Endometrium (tissue), 2 donors: ENCODE results near the gene AGRN.
"Not testable (repeated sequence)": the region's sequence is repeated elsewhere in the genome, so short reads cannot be mapped to it uniquely, and the experiment has no call there.

ENCODE experiments used
- FAIRE-seq: peaks from 2 replicates; lab custom pipeline; 2012; peaks lifted over from hg19 to GRCh38; lab: Jason Lieb, UNC
- donor health status: control.
- donor health status: control.

AGRN gene

GRCh38 chr1:1053682-1054081, 33.8 kb downstream of the AGRN start:
- FAIRE-seq: no peak

GRCh38 chr1:1054099-1054700, 34.3 kb downstream of the AGRN start:
- FAIRE-seq: no peak

- FAIRE-seq: no peak
Measured at GRCh38 chr1:1054971-1055370, 35.1 kb downstream of the AGRN start.

GRCh38 chr1:1055841-1056736, 36.2 kb downstream of the AGRN start:
- no peak for FAIRE-seq

- FAIRE-seq: not testable (repeated sequence)
Measured at GRCh38 chr1:1057769-1058087, 37.8 kb downstream of the AGRN start.

GRCh38 chr1:1058088-1058905, 38.4 kb downstream of the AGRN start:
- no peak for FAIRE-seq

GRCh38 chr1:1058921-1059493, 39.1 kb downstream of the AGRN start:
- FAIRE-seq: no peak

GRCh38 chr1:1059494-1060280, 39.8 kb downstream of the AGRN start:
- FAIRE-seq: no peak

DNA sequence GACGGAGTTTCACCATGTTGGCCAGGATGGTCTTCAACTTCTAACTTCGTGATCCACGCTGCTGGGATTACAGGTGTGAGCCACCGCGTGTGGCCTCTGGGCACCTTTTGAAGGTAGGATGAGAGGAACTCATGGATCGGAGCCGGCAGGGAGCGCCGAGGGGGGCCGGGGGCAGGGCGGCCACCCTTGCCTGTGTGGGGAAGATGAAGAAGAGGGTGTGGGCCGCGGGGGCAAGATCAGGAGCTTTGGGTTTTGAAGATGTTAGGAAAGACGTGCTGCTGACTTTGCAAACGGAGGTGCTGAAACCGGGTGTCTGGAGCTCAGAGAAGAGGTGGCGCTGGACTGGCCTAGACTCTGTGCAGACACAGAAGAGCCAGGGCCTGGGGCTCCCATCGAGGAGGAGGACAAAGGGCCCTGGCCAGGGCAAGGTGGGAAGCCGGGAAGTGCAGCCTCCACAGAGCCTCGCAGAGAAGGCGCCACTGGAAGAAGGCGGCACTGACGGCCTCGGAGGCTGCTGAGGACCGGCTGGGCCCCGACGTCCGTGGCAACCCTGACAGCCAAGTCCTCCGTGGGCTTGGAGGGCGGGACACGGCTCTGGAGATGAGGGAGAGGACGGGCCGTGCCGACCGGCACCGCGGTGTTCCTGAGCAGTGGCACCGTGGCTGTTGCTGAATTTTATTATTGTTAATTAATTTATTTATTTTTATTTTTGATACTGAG, 40.5 kb downstream of the AGRN start:
- no peak for FAIRE-seq

GRCh38 chr1:1061682-1062345, 41.9 kb downstream of the AGRN start:
- no peak for FAIRE-seq

- FAIRE-seq: no peak
Measured at GRCh38 chr1:1062348-1063163, 42.6 kb downstream of the AGRN start.

GRCh38 chr1:1063261-1063944, 43.5 kb downstream of the AGRN start:
- FAIRE-seq: no peak

DNA sequence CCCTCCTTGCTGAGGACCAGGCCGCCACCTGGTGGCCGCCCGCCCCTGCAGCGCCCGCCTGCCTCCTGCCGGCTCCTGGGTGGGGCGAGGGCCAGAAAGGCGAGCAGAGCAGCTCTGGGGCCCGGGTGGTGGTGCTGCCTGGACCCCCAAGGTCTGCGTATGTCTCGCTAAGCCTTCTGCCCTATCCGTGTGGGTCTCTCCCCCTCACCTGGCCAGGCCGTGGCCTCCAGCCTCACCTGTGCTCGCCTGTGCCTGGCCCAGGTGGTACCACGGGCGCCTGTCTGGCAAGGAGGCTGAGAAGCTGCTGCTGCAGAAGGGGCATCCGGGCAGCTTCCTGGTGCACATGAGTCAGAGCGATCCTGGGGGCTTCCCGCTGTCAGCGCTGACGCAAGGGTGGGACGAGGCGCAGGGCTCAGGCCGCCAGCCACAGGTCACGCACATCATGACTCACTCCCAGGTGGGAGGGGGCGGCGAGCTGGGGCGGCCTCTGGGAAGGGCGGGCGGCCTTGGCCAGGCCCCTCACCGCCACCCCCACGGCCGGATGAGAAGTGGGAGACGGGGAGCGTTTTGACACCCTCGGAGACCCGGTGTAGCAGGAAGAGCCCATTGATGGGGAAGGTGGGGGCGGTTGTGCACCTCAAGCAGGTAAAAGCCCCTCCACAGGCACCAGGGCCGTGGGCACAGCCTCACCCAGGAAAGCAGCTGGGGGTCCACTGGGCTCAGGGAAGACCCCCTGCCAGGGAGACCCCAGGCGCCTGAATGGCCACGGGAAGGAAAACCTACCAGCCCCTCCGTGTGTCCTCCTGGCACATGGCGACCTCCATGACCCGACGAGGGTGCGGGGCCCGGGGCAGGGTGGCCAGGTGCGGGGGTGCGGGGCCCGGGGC, 44.3 kb downstream of the AGRN start:
- FAIRE-seq: no peak

- FAIRE-seq: no peak
Measured at GRCh38 chr1:1065265-1065939, 45.5 kb downstream of the AGRN start.

DNA sequence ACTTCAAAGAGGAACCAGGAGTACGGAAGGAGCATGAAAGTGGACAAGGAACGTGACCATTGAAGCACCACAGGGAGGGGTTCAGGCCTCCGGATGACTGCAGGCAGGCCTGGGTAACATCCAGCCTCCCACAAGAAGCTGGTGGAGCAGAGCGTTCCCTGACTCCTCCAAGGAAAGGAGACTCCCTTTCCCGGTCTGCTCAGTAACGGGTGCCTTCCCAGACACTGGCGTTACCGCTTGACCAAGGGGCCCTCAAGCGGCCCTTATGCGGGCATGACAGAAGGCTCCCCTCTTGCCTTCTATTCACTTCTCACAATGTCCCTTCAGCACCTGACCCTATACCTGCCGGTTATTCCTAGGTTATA, 46.0 kb downstream of the AGRN start:
- FAIRE-seq: not testable (repeated sequence)

DNA sequence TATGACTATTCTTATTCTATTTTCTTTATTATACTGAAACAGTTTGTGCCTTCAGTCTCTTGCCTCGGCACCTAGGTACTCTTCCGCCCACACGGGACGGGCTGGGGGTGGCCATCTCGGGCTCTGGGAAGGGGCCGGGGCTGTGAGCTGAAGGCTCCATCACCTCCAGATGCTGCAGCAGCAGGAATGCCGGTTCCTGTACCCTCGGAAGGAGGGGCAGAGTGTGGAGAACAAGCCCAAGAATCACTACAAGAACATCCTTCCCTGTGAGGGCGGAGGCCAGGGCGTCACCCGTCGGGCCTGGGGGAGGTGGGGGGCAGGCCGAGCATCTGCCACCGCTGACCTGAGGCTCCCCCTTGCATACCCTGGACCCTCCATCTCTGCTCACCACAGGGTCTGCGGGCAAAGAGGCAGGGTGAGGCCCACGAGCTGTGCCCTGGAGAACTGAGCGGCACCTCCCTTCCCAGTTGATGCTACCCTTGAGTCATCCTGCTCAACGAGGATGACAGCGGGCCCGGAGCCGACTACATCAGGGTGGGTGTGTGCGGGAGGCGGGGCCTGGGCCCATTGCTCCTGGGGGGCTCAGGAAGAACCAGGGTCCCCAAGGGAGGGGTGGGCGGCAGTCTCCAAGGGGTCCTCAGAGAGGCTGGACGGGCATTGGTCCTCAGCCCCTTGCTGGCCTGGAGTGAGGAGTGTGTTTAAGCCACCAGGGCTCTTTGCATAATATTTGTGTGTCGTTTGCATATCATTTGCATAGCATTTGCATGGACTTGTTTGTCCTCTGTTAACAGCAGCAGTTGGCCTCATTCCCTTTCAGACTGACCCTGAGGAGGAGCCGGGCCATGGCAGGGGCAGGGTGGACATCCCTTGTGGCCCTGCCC, 46.7 kb downstream of the AGRN start:
- FAIRE-seq: no peak
